OCI-LY1 (cell line): ENCODE data around the gene TDRD5.

Experiments used
- CTCF ChIP-seq: fragments of 200-600 bp; sonication (generic), shearing (Covaris generic); IDR thresholded peaks from 2 replicates; pipeline ENCODE4 v1.5.1; 2017; ENCODE audit warnings: mild to moderate bottlenecking, antibody characterized with exemption, low read length, moderate library complexity, mixed read lengths
- EZH2 ChIP-seq: fragments of 200-600 bp; sonication (generic), shearing (Covaris generic); IDR thresholded peaks from 2 replicates; pipeline ENCODE4 v1.8.0; 2017; ENCODE audit warnings: borderline replicate concordance, mixed run types, mild to moderate bottlenecking, antibody characterized with exemption, low read length, moderate library complexity, mixed read lengths

DNA sequence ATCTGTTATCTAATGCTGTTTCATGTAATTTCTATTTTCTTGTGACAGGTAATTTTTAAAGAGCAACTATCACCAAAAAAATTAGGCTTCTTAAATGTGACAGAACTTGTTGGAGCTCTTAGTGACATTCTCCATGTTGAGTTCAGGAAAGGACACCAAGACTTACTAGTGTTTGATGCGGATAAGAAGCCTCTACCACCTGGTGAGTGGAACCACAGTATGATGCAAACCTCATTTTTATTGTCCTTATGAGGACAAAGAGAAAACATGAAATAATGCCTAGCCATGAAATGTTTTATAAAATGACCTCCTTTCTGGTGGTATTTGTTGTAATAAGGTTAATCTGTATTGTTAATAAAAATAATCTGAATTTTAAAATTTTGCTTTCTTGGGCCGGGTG is 39.1 kb downstream of the TDRD5 start:
- TF ChIP-seq CTCF (no peak), EZH2 (no peak)
